ENCODE data around the gene CRYBB2. TPM values are rescaled to one million over a fixed set of nuclear protein-coding genes. Genes with fewer than 3 reads are reported as not detected.
"Not testable (repeated sequence)": the region's sequence is repeated elsewhere in the genome, so short reads cannot be mapped to it uniquely, and the experiment has no call there.

Gene CRYBB2
- total and polyA plus RNA-seq, 5 donors = not detected

GRCh38 chr22:25178869-25179631 lies 40.4 kb upstream of the CRYBB2 start:
- H3K27me3 ChIP-seq (ENCODE audit: control insufficient read depth, insufficient read depth); H3K4me1 ChIP-seq (ENCODE audit: control insufficient read depth, insufficient read depth, low read length); intact Hi-C loops (cut with DNase I); H3K4me3 ChIP-seq (ENCODE audit: low read length); H3K27ac ChIP-seq (ENCODE audit: low read length); H3K9me3 ChIP-seq (ENCODE audit: control insufficient read depth, low read length): not testable (repeated sequence)
- DNase-seq (peak in 1 of 3 donors; percentile 41), ATAC-seq (peak; percentile 28 to 58)
- WGBS = 74% methylated on average over 48 of the region's 63 CpGs

DNA sequence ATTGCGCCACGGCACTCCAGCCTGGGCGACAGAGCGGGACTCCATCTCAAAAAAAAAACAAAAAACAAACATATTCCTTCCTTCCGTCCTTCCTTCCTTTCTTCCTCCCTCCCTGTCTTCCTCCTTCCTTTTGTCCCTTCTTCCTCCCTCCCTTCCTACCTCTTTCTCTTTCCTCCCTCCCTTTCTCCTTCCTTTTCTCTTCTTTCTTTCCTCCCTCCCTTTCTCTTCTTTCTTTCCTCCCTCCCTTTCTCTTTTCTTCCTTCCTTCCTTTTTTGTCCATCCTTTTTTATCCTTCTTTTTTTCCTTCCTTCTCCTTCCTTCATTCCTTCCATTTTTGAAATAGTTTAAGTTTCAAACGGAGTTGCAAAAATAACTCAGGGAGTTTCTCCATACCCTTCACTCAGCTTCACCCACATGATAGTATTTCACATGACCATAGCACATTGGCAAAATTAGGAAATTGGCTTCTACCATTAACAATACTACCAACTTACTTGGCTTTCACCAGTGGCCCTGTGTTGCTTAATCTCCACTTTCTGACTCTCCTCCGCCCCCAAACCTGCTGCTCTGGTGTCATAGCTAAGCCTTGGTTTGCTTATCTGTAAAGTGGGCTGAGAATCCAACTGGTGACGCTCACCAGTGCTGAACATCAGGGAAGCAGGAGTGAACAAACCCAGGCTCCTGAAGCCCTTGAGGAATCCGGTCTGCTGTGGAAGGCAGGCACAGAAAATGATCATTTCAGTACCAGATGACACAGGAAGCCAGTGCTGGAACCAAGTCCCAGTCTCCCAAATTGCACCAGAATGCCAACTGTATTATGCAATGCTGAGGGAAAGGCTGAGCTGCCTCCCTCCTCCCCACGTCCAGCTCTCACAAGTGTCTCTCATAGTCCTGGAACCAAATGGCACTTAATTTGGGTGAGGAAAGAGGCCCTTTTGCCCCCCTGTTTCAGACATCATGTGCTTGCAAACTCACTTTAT lies 37.0 kb upstream of the CRYBB2 start:
- no peaks in the 10 kb centered on the region for H3K9me3 ChIP-seq (ENCODE audit: control insufficient read depth, low read length)
- H3K4me3 ChIP-seq (ENCODE audit: low read length) = no peak overlapping the region
- H3K4me1 ChIP-seq (ENCODE audit: control insufficient read depth, insufficient read depth, low read length) = no peaks in the 10 kb centered on the region
- no peak for ATAC-seq
- DNase-seq = no peak
- no peak overlapping the region for H3K27ac ChIP-seq (ENCODE audit: low read length)
- intact Hi-C loops (cut with DNase I) = no loop called here
- no peaks in the 10 kb centered on the region for H3K27me3 ChIP-seq (ENCODE audit: control insufficient read depth, insufficient read depth)
- WGBS = 80% methylated on average over 10 of the region's 10 CpGs

DNA sequence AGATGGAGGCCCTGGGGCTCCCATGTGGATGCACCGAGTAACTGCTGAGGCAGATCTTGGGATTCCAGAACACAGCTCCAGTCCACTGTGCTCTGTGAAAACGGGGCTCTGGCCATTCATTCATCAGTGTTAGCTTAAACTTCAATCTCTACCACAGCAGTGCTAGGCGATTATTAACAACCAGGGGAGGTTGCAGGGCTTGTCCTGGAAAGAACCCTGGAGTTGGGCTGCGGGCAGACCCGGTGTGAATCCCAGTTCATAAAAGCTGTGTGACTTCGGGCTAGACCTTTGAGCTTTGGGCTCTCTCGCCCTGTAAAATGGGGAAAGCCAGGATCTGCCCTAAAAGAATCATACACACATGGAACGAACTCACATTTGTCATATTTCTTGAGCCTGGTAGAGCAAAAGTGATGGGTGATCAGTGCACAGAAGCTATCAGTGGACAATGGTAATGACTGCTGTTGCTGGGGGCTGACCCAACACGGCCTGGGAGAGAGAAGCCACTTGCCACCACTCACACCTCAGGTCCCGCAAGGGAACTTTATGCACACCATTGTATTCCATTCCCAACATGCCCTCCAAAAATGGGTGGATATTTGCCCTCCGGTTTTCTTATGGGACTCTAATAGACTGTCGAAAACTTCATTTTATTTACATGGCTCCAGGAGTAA lies 35.4 kb upstream of the CRYBB2 start:
- Histone ChIP-seq H3K4me3 (ENCODE audit: low read length) (no peak overlapping the region), H3K27ac (ENCODE audit: low read length) (no peak overlapping the region), H3K27me3 (ENCODE audit: control insufficient read depth, insufficient read depth) (no peaks in the 10 kb centered on the region), H3K4me1 (ENCODE audit: control insufficient read depth, insufficient read depth, low read length) (no peaks in the 10 kb centered on the region), H3K9me3 (ENCODE audit: control insufficient read depth, low read length) (no peaks in the 10 kb centered on the region)
- DNase-seq = no peak
- 91% methylated on average over 12 of the region's 12 CpGs for WGBS
- intact Hi-C loops (cut with DNase I) = no loop called here
- ATAC-seq = no peak

GRCh38 chr22:25186140-25186539 lies 33.3 kb upstream of the CRYBB2 start:
- no peak overlapping the region for H3K4me3 ChIP-seq (ENCODE audit: low read length)
- DNase-seq (no peak), ATAC-seq (no peak)
- H3K27ac ChIP-seq (ENCODE audit: low read length) = no peak overlapping the region
- H3K9me3 ChIP-seq (ENCODE audit: control insufficient read depth, low read length) = no peaks in the 10 kb centered on the region
- WGBS = 88% methylated on average over 3 of the region's 3 CpGs
- H3K27me3 ChIP-seq (ENCODE audit: control insufficient read depth, insufficient read depth) = no peaks in the 10 kb centered on the region
- no peaks in the 10 kb centered on the region for H3K4me1 ChIP-seq (ENCODE audit: control insufficient read depth, insufficient read depth, low read length)
- intact Hi-C loops (cut with DNase I) = no loop called here

DNA sequence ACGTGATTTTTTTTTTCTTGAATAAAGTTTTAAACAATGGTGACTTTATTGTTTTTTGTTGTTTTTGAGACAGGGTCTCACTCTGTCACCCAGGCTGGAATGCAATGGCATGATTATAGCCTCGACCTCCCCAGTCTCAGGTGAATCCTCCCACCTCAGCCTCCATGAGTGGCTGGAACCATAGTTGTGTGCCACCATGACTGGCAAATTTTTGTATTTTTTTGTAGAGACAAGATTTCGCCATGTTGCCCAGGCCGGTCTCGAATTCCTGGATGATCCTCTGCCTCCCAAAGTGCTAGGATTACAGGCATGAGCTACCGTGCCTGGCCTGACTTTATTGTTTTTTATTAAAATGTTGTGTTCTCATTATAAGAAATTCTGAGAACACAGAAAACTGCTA lies 32.0 kb upstream of the CRYBB2 start:
- ATAC-seq (no peak), DNase-seq (no peak)
- Histone ChIP-seq H3K27me3 (ENCODE audit: control insufficient read depth, insufficient read depth) (no peaks in the 10 kb centered on the region), H3K4me1 (ENCODE audit: control insufficient read depth, insufficient read depth, low read length) (no peaks in the 10 kb centered on the region), H3K27ac (ENCODE audit: low read length) (no peak overlapping the region), H3K9me3 (ENCODE audit: control insufficient read depth, low read length) (no peaks in the 10 kb centered on the region), H3K4me3 (ENCODE audit: low read length) (no peak overlapping the region)
- WGBS = 89% methylated on average over 6 of the region's 6 CpGs
- intact Hi-C loops (cut with DNase I) = no loop called here

GRCh38 chr22:25192406-25192805 lies 27.0 kb upstream of the CRYBB2 start:
- Histone ChIP-seq H3K27me3 (ENCODE audit: control insufficient read depth, insufficient read depth) (no peaks in the 10 kb centered on the region), H3K4me1 (ENCODE audit: control insufficient read depth, insufficient read depth, low read length) (no peaks in the 10 kb centered on the region), H3K27ac (ENCODE audit: low read length) (no peak overlapping the region), H3K4me3 (ENCODE audit: low read length) (no peak overlapping the region), H3K9me3 (ENCODE audit: control insufficient read depth, low read length) (no peaks in the 10 kb centered on the region)
- intact Hi-C loops (cut with DNase I) = no loop called here
- ATAC-seq (no peak), DNase-seq (no peak)
- WGBS = 86% methylated on average over 12 of the region's 12 CpGs

DNA sequence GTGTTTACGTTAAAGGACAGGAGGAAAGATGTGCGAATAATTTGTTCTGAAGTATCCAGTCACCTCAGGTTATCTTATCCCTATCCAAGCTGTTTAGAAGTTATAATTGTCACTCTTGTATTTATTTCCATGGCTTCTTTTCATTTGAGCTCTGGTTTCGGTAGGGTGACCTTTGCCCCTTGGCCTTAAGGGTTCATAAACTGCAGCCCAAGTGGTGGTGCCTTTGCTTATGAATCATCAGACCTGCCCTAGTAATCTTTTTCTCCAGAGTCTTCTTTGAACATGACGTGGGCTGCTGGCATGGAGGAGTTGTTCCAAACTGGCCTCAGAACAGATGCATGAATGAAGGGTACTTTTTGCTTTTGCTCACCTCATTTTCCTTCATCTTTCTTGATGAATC lies 26.3 kb upstream of the CRYBB2 start:
- no peak for DNase-seq
- Histone ChIP-seq H3K4me1 (ENCODE audit: control insufficient read depth, insufficient read depth, low read length) (no peaks in the 10 kb centered on the region), H3K9me3 (ENCODE audit: control insufficient read depth, low read length) (no peaks in the 10 kb centered on the region), H3K27me3 (ENCODE audit: control insufficient read depth, insufficient read depth) (no peaks in the 10 kb centered on the region), H3K27ac (ENCODE audit: low read length) (no peak overlapping the region), H3K4me3 (ENCODE audit: low read length) (no peak overlapping the region)
- no peak for ATAC-seq
- 70% methylated on average over 4 of the region's 4 CpGs for WGBS
- intact Hi-C loops (cut with DNase I) = no loop called here

- DNase-seq (no peak), ATAC-seq (no peak)
- Histone ChIP-seq H3K27me3 (ENCODE audit: control insufficient read depth, insufficient read depth) (no peaks in the 10 kb centered on the region), H3K4me3 (ENCODE audit: low read length) (no peak overlapping the region), H3K4me1 (ENCODE audit: control insufficient read depth, insufficient read depth, low read length) (no peaks in the 10 kb centered on the region), H3K27ac (ENCODE audit: low read length) (no peak overlapping the region), H3K9me3 (ENCODE audit: control insufficient read depth, low read length) (no peaks in the 10 kb centered on the region)
- intact Hi-C loops (cut with DNase I) = no loop called here
- WGBS = 70% methylated on average over 3 of the region's 3 CpGs
These were observed 25.9 kb upstream of the CRYBB2 start for GRCh38 chr22:25193548-25193947.

DNA sequence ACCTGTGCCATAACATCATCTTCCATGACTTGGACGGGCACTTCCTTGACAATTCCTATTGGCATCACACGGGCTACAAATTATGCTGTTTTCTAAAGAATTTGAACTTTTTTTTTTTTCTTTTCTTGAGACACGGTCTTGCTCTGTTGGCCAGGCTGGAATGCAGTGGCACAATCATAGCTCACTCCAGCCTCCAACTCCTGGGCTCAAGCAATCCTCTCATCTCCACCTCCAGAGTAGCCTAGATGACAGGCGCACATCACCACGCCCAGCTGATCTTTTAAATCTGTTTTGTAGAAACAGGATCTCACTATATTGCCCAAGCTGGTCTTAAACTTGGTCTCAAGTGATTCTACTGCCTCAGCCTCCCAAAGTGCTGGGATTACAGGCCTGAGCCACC lies 23.1 kb upstream of the CRYBB2 start:
- DNase-seq = no peak

DNA sequence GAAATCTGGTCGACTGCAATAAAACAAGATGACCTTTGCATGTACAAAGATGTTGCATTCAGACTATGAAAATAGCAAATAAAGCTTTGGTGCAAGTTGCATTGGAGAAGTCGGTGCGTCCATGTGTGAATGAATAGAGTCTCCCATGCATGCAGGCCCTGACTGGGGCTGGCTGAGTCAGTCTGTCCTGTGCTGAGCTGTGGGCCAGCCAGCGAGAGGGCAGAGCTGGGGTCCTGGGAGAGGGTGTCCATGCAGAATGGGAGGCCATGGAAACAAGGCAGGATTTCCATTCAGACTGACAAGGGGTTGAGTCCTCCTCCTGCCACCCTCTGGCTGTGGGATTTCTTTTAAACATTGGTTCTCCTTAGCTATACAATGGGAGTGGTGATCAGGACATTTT lies 22.1 kb upstream of the CRYBB2 start:
- H3K9me3 ChIP-seq (ENCODE audit: control insufficient read depth, low read length) = no peaks in the 10 kb centered on the region
- H3K27ac ChIP-seq (ENCODE audit: low read length) = no peak overlapping the region
- H3K27me3 ChIP-seq (ENCODE audit: control insufficient read depth, insufficient read depth) = no peaks in the 10 kb centered on the region
- H3K4me3 ChIP-seq (ENCODE audit: low read length) = no peak overlapping the region
- ATAC-seq = no peak
- WGBS = 94% methylated on average over 4 of the region's 4 CpGs
- intact Hi-C loops (cut with DNase I) = no loop called here
- DNase-seq = no peak
- H3K4me1 ChIP-seq (ENCODE audit: control insufficient read depth, insufficient read depth, low read length) = no peaks in the 10 kb centered on the region

More for the DNA sequence above, 23.1 kb upstream of the CRYBB2 start:
- WGBS = 84% methylated on average over 5 of the region's 5 CpGs
- Histone ChIP-seq H3K4me3 (ENCODE audit: low read length) (no peak overlapping the region), H3K27me3 (ENCODE audit: control insufficient read depth, insufficient read depth) (no peaks in the 10 kb centered on the region), H3K27ac (ENCODE audit: low read length) (no peak overlapping the region), H3K4me1 (ENCODE audit: control insufficient read depth, insufficient read depth, low read length) (no peaks in the 10 kb centered on the region), H3K9me3 (ENCODE audit: control insufficient read depth, low read length) (no peaks in the 10 kb centered on the region)
- ATAC-seq = no peak
- intact Hi-C loops (cut with DNase I) = no loop called here
